ENCODE measurements around the gene CEP350.

GRCh38 chr1:180057883-180058396 is 103.3 kb downstream of the CEP350 start:
- TF ChIP-seq CTCF (IDR thresholded peaks at IDR 0.05; ENCODE audit: low read length) (no peak), EZH2 (IDR thresholded peaks at IDR 0.05; ENCODE audit: borderline replicate concordance, low read length) (no peak)
